ENCODE results near the gene SP9.

SP9 gene

DNA sequence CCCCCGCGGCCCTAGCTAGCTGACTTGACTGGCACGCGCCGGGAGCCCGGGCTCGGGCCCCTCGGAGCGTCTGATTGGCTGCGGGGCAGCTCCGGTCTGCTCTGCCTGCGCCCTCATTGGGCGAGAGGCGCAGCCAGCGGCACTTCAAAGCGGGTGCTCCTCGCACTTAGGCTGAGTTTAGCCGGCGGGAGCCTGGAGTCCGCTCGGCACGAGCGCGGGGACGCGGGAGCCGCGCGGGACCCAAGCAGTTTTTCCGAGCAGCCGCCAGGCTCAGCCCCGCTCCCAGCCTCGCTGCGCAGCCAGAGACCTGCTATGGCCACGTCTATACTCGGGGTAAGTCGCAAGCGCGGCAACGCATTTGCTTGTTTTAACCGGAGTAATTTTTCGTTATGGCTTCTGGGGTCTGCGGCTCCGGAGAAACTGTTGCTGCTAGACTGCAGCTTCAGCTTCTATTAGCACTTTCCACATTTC lies at the start of gene SP9:
TSS of gene SP9 (plus strand) at position 174 of the 471 bp plus-strand sequence. CDS start at position 313, 139 bp downstream.
- peak; percentile 75 for DNase-seq (ENCODE audit: low spot score)

DNA sequence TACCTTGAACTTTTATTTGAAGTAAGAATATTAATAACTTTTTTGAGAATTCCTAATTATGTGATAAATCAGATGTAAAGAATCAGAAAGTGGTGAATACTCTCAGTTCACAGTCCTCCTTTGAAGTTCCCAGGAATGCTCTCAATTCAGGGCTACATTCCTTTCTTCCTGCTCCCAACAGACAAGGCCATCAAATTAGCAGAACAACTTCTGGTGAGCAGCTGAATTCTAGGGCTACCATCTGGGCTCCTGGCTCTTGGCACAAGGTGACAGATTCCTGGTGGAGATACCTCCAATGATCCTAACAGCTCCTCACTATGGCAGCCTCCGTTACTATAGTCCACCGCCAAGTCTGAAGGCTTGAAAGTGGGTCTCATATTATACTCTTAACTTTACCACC lies 48.6 kb upstream of the SP9 start:
- no peak for DNase-seq (ENCODE audit: low spot score)

GRCh38 chr2:174292908-174293307 lies 41.8 kb upstream of the SP9 start:
- no peak for DNase-seq (ENCODE audit: low spot score)

DNA sequence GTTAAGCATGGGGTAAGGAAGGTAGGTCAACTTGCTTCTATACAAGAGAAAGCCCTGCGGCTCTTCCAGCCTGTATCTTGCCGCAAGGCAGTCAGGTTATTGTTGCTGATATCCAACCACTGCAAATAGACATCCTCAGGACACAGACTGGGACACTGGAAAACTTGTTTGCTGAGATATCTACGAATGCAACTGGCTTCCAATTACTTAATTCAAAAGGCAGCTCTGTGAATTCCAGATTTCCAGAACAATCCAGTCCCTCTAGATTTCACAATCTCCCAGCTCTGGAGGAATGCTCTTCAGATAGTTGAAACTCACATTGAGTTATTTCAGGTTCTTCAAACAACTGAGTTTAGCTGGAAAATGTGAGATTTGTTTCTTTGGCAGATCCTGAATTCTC lies 34.6 kb upstream of the SP9 start:
- peak; percentile 30 for DNase-seq (ENCODE audit: low spot score)

DNA sequence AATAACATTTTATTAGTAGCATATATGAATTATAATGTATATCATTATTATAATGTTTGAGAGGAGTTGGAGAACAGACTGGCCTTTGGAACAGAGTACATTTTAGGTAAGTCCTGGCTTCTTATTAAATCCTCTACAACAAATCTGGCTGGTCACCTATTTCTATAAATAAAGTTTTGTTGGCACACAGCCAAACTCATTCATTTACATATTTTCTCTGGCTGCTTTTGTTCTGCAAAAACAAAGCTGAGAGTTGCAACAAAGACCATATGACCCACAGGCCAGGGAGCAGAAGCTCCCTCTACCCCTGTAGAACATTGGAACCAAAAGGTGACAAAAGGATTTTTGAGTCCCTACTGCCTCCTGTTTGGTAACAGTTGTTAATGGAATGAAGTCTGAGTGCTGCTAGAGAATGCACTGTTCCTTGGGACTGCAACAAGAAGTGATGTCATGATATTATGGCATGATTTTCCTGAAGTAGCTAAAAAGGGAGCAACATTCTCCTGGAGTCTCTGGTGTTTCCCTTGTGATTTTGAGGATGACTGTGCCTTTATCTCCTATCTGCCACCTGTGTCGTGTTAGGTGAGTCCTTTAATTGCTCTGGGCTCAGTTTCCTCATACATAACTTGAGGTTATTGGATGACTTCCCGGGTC lies 22.0 kb upstream of the SP9 start:
- no peak for DNase-seq (ENCODE audit: low spot score)

GRCh38 chr2:174322149-174322548 lies 12.6 kb upstream of the SP9 start:
- no peak for DNase-seq (ENCODE audit: low spot score)

DNA sequence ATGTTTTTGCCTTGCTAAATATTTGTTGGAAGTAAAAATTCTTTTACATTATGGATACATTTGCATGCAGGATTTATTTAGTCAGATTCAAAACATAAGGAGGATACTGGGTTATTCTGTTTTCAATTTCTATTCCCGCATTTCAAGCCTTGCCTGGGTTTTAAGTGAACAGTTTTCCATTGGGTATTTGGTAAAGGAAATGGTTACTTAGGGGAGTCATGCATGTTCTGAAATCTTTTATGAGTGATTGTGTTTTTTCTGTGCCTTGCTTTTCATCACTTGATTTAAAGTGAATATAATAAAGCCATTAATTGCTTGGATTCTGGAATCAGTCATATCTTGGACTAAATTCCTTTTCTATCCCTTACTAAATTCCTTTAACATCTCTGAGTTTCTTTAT lies 12.0 kb upstream of the SP9 start:
- no peak for DNase-seq (ENCODE audit: low spot score)

DNA sequence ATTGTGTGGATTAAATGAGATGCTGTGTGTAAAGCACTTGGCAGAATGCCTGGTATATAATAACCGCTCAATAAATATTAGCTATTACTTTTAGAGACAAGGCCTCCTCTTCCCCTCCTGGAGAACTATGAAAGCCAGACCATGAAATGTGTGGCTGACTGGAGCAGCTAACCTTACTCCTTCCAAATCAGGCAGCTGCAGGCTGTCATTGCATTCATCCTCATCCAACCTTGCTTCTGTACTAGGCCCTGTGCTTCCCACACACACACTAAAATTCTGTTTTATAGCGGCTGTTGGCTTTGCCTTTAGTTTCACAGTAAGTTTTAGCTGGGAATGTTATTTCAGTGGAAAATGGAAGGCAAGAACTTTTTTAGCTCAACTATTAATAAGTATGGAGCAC lies 10.2 kb upstream of the SP9 start:
- no peak for DNase-seq (ENCODE audit: low spot score)

DNA sequence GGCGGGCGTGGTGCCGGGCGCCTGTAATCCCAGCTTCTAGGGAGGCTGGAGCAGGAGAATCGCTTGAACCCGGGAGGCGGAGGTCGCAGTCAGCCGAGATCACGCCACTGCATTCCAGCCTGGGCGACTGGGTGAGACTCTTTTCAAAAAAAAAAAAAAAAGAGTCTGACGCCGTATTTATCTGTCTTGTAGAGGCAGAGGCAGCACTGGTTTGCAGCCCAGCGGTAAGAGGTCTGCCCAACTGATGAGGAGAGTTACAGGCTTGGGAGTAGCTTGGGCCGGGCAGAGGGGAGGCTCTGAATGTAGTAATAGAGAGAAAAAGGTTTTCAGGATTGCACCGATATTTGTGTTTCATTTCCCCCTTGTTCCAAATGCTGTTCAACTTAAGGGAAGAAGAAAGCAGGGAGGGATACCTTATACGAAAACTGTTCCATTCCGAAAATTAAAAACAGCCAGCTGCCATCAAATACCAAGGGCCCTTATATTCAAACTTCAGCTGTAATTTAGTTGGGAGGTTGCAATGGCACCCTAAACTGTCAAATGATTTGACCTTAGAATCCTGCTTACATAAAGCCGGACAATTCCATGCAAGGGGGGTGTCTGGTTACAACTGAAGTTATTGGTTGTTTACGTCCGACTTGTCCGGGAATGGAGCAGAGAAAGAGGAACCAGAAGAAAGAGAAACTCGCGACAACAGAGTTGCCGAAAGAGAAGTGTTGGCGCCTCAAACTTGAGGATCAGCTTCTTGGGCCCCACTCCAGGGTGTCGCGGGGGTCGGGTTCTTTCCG lies 9.2 kb upstream of the SP9 start:
- DNase-seq (ENCODE audit: low spot score): no peak

DNA sequence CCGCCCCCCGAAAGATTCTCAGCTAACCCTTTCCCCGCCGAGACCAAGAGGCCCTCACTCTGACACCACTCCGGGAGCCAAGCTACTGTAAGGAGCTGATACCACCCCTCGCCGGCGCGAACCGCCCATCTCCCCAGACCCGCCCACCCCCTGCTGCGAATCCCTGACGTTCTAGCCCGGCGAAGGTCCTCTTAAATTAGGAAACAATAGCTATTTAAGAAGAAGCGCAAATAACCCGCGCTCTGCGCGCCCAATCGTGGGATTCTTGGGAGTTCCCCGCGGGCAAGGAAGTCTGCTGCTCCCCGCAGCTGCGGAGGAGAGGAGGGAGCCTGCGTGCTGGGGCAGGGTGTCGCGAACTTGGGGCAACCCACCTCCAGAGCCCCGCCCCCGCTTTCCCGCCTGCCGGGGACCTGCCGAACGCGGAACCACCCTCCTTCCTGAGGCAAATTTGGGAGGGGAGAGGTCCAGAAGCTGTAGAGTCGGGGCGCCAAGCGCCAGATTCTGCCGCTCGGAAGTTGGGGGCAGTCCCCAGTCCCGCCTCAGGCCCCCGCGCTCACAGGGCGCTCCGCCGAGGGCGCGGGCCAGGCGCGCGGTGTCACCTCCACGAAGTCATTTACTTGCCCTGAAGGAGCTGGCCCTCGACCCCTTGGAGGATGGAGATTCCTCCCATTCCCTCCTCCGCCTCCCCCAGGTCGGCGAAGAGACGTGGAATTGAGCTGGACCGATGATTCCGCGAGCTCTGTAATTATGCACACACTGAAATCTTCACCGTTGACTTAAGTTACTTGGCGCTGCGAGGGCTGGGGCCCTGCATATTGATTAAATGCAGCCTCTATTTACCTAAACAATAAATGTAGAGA lies 8.4 kb upstream of the SP9 start:
- DNase-seq (ENCODE audit: low spot score): peak; percentile 39

GRCh38 chr2:174327021-174327840 lies 7.5 kb upstream of the SP9 start:
- no peak for DNase-seq (ENCODE audit: low spot score)

DNA sequence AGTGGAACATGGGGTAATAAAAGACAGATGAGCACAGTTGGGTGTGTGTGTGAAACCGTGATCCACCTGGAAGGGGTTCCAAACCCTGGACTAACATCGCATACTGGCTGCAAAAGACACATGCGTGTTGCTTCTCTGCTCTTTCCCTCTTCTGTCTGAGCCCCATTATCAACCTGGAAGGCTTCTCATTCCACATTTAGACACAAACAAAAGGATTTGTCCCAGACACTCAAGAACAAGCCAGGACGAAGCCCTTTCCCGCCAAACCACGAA lies 7.0 kb upstream of the SP9 start:
- no peak for DNase-seq (ENCODE audit: low spot score)

- DNase-seq (ENCODE audit: low spot score): peak; percentile 46
Observed at GRCh38 chr2:174328114-174328960, 6.4 kb upstream of the SP9 start.

DNA sequence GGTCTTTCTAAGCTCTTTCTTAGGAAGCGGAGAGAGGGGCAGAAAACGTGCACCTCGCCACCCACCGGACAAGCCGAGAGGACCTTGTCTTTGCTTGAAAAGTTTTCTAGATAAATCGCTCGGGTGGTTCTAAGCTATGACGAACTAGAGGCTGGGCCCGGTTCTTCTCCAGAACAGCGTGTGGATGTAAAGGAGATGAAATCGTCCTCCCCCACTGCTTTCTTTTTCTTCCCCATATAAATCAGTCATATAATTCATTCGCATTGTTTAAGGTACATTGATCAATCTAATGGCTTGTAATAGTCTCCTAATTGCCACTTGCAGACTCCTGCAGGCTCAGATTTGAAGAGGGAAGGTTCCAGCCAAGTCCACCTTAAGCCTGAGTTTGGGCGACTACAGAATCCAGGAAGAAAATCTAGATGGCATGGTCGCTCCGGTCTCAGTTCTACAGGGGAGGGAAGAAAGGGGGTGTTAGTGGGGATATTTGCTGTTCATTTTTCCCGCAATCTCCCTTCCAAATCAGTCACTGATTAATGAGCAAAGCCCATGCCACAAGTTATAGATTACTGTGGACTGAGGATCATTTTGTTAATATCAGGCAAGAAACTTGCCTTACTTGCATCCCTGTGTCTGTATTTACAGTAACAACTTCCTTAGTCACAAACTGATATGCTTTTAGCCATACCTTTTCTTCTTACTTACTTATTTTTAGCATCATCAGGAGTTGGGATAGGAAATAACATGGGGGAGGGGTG lies 5.6 kb upstream of the SP9 start:
- no peak for DNase-seq (ENCODE audit: low spot score)

- DNase-seq (ENCODE audit: low spot score): no peak
Observed at GRCh38 chr2:174330945-174331594, 3.7 kb upstream of the SP9 start.

- DNase-seq (ENCODE audit: low spot score): no peak
Observed at GRCh38 chr2:174331595-174332216, 3.0 kb upstream of the SP9 start.

GRCh38 chr2:174332217-174332963 lies 2.4 kb upstream of the SP9 start:
- DNase-seq (ENCODE audit: low spot score): no peak

GRCh38 chr2:174333017-174333371 lies 1.8 kb upstream of the SP9 start:
- no peak for DNase-seq (ENCODE audit: low spot score)
